Mammary epithelial cell (primary cell): ENCODE data around the gene MMEL1.
"Not testable (repeated sequence)": the region's sequence is repeated elsewhere in the genome, so short reads cannot be mapped to it uniquely, and the experiment has no call there.

Experiments used
- CTCF ChIP-seq, 2 donors: IDR thresholded peaks in 1 of 2; conservative IDR thresholded peaks in 1 of 2; 2 replicates each; pipeline ENCODE4 v1.5.1; 2011 to 2012; ENCODE audit warnings: inconsistent platforms in 2 of 2, low read length in 2 of 2, mild to moderate bottlenecking in 2 of 2, control low read depth in 1 of 2, low read depth in 1 of 2; ENCODE audit not compliant: insufficient read depth in 1 of 2; ENCODE audit errors: extremely low read depth in 1 of 2
- EZH2 ChIP-seq: IDR thresholded peaks from 2 replicates; pipeline ENCODE4 v1.6.1; 2012; ENCODE audit warnings: low read length, inconsistent platforms, borderline replicate concordance

GRCh38 chr1:2625748-2626147 lies 7.1 kb downstream of the MMEL1 start:
- TF ChIP-seq CTCF (conservative IDR thresholded peaks at IDR 0.05 in 1 of 2, IDR thresholded peaks at IDR 0.05 in 1 of 2; ENCODE audit: extremely low read depth in 1 of 2, insufficient read depth in 1 of 2, low read depth in 1 of 2, low read length in 2 of 2); EZH2: not testable (repeated sequence)
